ENCODE data around the gene S100A14. TPM values are rescaled to one million over a fixed set of nuclear protein-coding genes. Genes with fewer than 3 reads are reported as not detected.

S100A14 gene
- total RNA-seq, 1 donor from 2014 or later = 1,221 TPM

DNA sequence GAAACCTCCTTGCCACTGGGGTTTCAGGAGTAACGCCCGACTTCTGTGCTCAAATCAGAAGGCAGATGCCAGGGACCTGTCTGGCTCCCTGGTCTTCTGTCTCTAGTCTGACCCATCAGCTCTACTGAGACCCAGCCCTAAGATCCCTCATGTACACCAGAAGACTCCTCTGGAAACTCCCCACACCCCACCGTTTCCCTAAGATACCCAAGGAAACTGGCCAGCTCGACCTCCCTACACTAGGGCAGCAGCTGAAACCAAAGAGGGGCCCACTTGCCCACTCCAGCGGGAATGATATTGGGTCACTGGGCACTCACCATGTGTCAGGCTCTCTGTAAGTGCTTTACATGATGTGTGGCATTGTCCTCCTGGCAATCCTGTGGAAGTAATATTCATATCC lies 2.7 kb downstream of the S100A14 start:
- Histone ChIP-seq H3K4me3 (ENCODE audit: low read depth, low read length) (peak overlapping the region; percentile 88), H3K27me3 (ENCODE audit: control insufficient read depth, insufficient read depth, low read length) (no peaks in the 10 kb centered on the region)
- no peak for FAIRE-seq

DNA sequence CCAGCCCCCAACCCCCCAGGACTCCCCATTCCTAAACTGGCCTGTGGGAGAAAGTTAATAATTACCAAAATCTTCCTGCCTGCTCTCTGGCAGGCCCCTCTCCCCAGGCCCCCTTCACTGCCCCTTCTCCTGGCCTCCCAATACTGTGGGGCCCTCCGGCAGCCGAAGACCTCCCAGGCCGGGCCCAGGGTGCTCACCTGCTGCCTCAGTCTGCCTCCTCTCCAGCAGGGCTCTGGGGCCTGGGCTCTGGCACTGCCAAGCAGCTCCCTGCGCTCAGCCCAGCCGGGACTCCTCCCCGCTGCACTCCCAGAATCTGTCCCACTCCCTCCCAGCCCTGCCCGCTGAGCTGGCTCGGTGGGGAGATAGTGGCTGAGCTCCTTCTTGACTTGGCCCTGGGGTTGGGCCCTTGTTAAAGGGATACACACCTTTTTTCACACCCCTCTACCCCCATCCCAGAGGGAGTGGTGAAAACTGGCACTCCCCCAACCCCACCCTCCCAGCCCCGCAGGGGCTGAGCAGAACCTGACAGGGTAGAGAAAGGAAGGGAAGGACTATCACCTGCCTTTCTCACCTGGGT lies 3.3 kb downstream of the S100A14 start, which contains the start of gene S100A16:
Gene S100A16 (minus strand): TSS at position 383 of the 577 bp plus-strand sequence. CDS start 4,986 bp downstream, outside the sequence.
- DNase-seq (ENCODE audit: low read depth) = peak; percentile 91
- H3K4me3 ChIP-seq (ENCODE audit: low read depth, low read length) = peak within 1 kb of the TSS; percentile 88
- H3K36me3 ChIP-seq (ENCODE audit: control insufficient read depth, insufficient read depth, low read length) = peaks cover 19% of the 10 kb centered on the region
- TF ChIP-seq, protein P1, sequence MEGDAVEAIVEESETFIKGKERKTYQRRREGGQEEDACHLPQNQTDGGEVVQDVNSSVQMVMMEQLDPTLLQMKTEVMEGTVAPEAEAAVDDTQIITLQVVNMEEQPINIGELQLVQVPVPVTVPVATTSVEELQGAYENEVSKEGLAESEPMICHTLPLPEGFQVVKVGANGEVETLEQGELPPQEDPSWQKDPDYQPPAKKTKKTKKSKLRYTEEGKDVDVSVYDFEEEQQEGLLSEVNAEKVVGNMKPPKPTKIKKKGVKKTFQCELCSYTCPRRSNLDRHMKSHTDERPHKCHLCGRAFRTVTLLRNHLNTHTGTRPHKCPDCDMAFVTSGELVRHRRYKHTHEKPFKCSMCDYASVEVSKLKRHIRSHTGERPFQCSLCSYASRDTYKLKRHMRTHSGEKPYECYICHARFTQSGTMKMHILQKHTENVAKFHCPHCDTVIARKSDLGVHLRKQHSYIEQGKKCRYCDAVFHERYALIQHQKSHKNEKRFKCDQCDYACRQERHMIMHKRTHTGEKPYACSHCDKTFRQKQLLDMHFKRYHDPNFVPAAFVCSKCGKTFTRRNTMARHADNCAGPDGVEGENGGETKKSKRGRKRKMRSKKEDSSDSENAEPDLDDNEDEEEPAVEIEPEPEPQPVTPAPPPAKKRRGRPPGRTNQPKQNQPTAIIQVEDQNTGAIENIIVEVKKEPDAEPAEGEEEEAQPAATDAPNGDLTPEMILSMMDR (IDR thresholded peaks at IDR 0.05; ENCODE audit: insufficient read depth, low read length, severe bottlenecking) = no peak
- H3K27me3 ChIP-seq (ENCODE audit: control insufficient read depth, insufficient read depth, low read length) = no peaks in the 10 kb centered on the region
- no peak for FAIRE-seq

More for the DNA sequence above, 2.7 kb downstream of the S100A14 start:
- peaks cover 17% of the 10 kb centered on the region for H3K36me3 ChIP-seq (ENCODE audit: control insufficient read depth, insufficient read depth, low read length)
- TF ChIP-seq, protein P1 (IDR thresholded peaks at IDR 0.05; ENCODE audit: insufficient read depth, low read length, severe bottlenecking) = no peak
- no peak for DNase-seq (ENCODE audit: low read depth)

DNA sequence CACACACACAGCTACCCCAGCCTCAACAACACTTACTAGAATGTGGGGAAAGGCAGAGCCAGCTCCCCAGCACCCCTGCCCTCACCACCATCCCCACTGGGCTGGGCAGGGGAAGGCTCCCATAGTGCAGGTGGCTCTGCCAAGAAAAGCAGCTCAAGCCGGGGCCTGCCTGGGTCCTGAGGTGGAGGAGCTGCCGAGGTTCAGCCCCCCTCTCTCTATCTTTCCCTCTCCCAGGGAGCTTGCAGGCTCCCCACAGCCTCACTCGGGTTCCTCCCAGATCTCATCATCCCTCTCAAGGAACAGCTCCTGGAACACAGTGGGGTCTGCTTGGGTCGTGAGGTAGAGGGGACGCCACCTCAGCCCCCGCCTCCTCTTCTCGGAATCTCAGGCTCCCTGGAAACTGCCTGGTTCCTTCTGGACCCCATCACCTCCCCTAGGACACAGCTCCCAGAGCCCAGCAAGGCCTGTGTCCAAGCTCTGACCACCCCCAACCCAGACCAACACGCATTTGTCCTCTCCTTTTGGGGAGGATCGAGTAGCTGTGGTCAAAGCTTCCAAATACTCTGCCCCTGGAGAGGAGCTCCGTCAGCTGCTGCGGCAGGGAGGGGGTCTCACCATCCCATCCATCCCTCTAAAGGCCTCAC lies 3.9 kb downstream of the S100A14 start:
- no peak for FAIRE-seq
- TF ChIP-seq, protein P1 (IDR thresholded peaks at IDR 0.05; ENCODE audit: insufficient read depth, low read length, severe bottlenecking) = no peak
- Histone ChIP-seq H3K36me3 (ENCODE audit: control insufficient read depth, insufficient read depth, low read length) (peaks cover 25% of the 10 kb centered on the region), H3K4me3 (ENCODE audit: low read depth, low read length) (peak overlapping the region; percentile 88), H3K27me3 (ENCODE audit: control insufficient read depth, insufficient read depth, low read length) (no peaks in the 10 kb centered on the region)
- DNase-seq (ENCODE audit: low read depth) = no peak

DNA sequence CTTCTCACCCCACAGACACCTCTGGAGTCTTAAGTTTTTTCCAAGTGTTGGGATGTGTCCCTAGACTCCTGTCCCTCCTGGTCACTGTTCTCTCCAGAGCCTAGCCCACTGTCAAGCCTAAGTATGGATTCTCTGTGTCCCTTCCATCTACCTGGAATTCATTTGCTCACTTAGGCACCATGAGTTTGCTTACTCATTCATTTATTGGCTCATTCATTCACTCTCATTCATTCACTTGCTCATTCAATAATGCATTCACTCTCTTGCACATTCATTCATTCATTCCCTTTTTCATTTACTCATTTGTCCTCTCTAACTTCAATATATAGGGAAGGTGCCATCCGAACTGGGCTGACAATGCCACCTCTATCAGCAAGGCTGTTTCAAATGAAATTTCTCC lies 4.8 kb downstream of the S100A14 start:
- FAIRE-seq (peak; percentile 47), DNase-seq (ENCODE audit: low read depth) (peak; percentile 77)
- TF ChIP-seq, protein P1 (IDR thresholded peaks at IDR 0.05; ENCODE audit: insufficient read depth, low read length, severe bottlenecking) = no peak
- Histone ChIP-seq H3K36me3 (ENCODE audit: control insufficient read depth, insufficient read depth, low read length) (peaks cover 33% of the 10 kb centered on the region), H3K27me3 (ENCODE audit: control insufficient read depth, insufficient read depth, low read length) (no peaks in the 10 kb centered on the region), H3K4me3 (ENCODE audit: low read depth, low read length) (peak overlapping the region; percentile 88)

DNA sequence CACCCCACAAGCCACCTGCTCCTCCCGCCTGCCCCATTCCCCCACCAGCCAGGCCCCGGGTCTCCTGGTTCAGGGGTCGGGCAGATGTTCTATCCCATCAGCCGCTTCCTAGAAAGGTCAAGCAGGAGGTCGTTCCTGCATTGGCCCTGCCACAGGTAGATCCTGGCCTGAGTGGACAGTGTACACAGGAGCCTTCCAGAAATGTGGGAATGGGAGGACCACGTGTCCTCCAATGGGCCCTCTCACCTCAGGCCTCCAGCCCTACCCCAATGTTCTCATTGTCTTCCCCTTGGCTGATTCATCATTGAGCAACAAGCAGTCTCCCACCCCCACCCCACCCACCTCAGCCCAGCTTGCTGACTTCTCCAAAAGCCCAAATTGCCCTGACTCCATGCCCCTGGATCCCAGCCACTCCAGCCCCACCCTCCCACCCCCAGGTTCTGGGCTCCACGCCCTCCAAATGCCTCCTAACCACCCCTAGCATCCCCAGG lies 5.3 kb downstream of the S100A14 start:
- DNase-seq (ENCODE audit: low read depth) (peak; percentile 89), FAIRE-seq (no peak)
- TF ChIP-seq, protein P1 (IDR thresholded peaks at IDR 0.05; ENCODE audit: insufficient read depth, low read length, severe bottlenecking) = no peak
- Histone ChIP-seq H3K36me3 (ENCODE audit: control insufficient read depth, insufficient read depth, low read length) (peaks cover 36% of the 10 kb centered on the region), H3K4me3 (ENCODE audit: low read depth, low read length) (peak overlapping the region; percentile 88), H3K27me3 (ENCODE audit: control insufficient read depth, insufficient read depth, low read length) (no peaks in the 10 kb centered on the region)
